GM12878 (cell line): ENCODE results near the gene KIF5C. TPM values are rescaled to one million over a fixed set of nuclear protein-coding genes. Genes with fewer than 3 reads are reported as not detected.

Experiments used
- ATAC-seq: fragments of 200-7000 bp; cut with Tn5 transposase; 3 replicates; pipeline ENCODE4 v1.9.1; 2020; ENCODE audit warnings: mild to moderate bottlenecking, moderate library complexity
- BruUV-seq: library from RNA; stranded (reverse); fragments of 400-500 nt; replicated peaks from 2 replicates; lab custom pipeline; 2021; lab: Mats Ljungman, UMichigan
- CTCF ChIA-PET: fragments of 300-600 bp; sonication (Branson Sonifier 250); formaldehyde crosslinking; extraction: SDS; loops from one replicate; lab custom pipeline; 2021; ENCODE audit warnings: inconsistent platforms; lab: Yijun Ruan, JAX
- POLR2A ChIA-PET: fragments of 350-600 bp; formaldehyde crosslinking; extraction: SDS; loops from one replicate; lab custom pipeline; 2021; ENCODE audit warnings: inconsistent platforms; lab: Charles Lee
- RAD21 ChIA-PET: fragments of 300-600 bp; sonication (Branson Sonifier 250); formaldehyde crosslinking; loops from one replicate; lab custom pipeline; 2023; ENCODE audit warnings: antibody characterized with exemption; ENCODE audit not compliant: unreplicated experiment; lab: Charles Lee
- SMC1A ChIA-PET: fragments of 300-600 bp; sonication (Branson Sonifier 250); formaldehyde crosslinking; loops from one replicate; lab custom pipeline; 2023; ENCODE audit not compliant: unreplicated experiment, uncharacterized antibody; lab: Charles Lee
- DNase-seq: peaks from one replicate; pipeline ENCODE4 v3.0.0-alpha.2; 2011; ENCODE audit warnings: low read depth, low spot score
- FAIRE-seq: peaks from 3 replicates; lab custom pipeline; 2011; peaks lifted over from hg19 to GRCh38; lab: Jason Lieb, UNC
- H2AFZ ChIP-seq: 2 replicates; pipeline ENCODE4 v1.6.0; 2011; ENCODE audit warnings: low read depth, low read length, control low read depth; ENCODE audit not compliant: control insufficient read depth
- H3K27ac ChIP-seq: 2 replicates; pipeline ENCODE4 v1.5.1; 2011; ENCODE audit warnings: control low read depth; ENCODE audit not compliant: control insufficient read depth, insufficient read depth
- H3K27me3 ChIP-seq, 2 experiments: replicated peaks in 1 of 2; 2 replicates each; pipeline versions ENCODE4 v1.6.0 to v1.6.1; 2011; ENCODE audit warnings: low read length in 1 of 2; ENCODE audit not compliant: control insufficient read depth in 2 of 2, insufficient read depth in 2 of 2
- H3K36me3 ChIP-seq, 2 experiments: 2 replicates each; pipeline ENCODE4 v1.5.1; 2011; ENCODE audit warnings: low read length in 1 of 2; ENCODE audit not compliant: control insufficient read depth in 2 of 2, insufficient read depth in 2 of 2
- H3K4me1 ChIP-seq: 2 replicates; pipeline ENCODE4 v1.6.1; 2011; ENCODE audit warnings: mild to moderate bottlenecking, low read length, moderate library complexity, mixed read lengths; ENCODE audit not compliant: control insufficient read depth, insufficient read depth
- H3K4me2 ChIP-seq: 2 replicates; pipeline ENCODE4 v1.6.0; 2011; ENCODE audit warnings: control low read depth; ENCODE audit not compliant: control insufficient read depth, insufficient read depth
- H3K4me3 ChIP-seq: fragments of 200-600 bp; sonication (generic); 2 replicates; pipeline ENCODE4 v1.5.1; 2016
- H3K79me2 ChIP-seq: 2 replicates; pipeline ENCODE4 v1.6.0; 2011; ENCODE audit warnings: low read length; ENCODE audit not compliant: control insufficient read depth, insufficient read depth
- H3K9ac ChIP-seq: 2 replicates; pipeline ENCODE4 v1.8.0; 2011; ENCODE audit warnings: low read length, control low read depth, mixed read lengths; ENCODE audit not compliant: control insufficient read depth, insufficient read depth
- H3K9me3 ChIP-seq: replicated peaks from 3 replicates; pipeline ENCODE4 v1.5.1; 2011; ENCODE audit warnings: mild to moderate bottlenecking, low read length; ENCODE audit not compliant: control insufficient read depth, insufficient read depth
- H4K20me1 ChIP-seq: 2 replicates; pipeline ENCODE4 v1.6.0; 2011; ENCODE audit not compliant: control insufficient read depth, insufficient read depth
- CREM ChIP-seq: IDR thresholded peaks from 2 replicates; pipeline ENCODE4 v1.6.1; 2014; ENCODE audit warnings: antibody characterized with exemption, low read depth
- EP300 ChIP-seq, 2 experiments: fragments of 150-350 bp in 1 of 2; IDR thresholded peaks; 2 replicates each; pipeline ENCODE4 v1.6.1; 2011 to 2012; ENCODE audit warnings: low read depth in 2 of 2, low read length in 2 of 2, borderline replicate concordance in 1 of 2, improper control_type of control experiment in 1 of 2, inconsistent platforms in 1 of 2; ENCODE audit not compliant: control insufficient read depth in 1 of 2
- NFXL1 ChIP-seq: fragments of 450-650 bp; IDR thresholded peaks from 2 replicates; pipeline ENCODE4 v1.6.1; 2017; ENCODE audit warnings: antibody characterized with exemption, mild to moderate bottlenecking, borderline replicate concordance
- NRF1 ChIP-seq: conservative IDR thresholded peaks from 2 replicates; pipeline ENCODE4 v1.6.1; 2011; ENCODE audit warnings: mild to moderate bottlenecking, low read depth, low read length, improper control_type of control experiment
- POLR2AphosphoS2 ChIP-seq: IDR thresholded peaks from 2 replicates; pipeline ENCODE4 v1.6.1; 2011; ENCODE audit warnings: low read depth, mild to moderate bottlenecking, low read length, improper control_type of control experiment, moderate library complexity
- SIN3A ChIP-seq: IDR thresholded peaks from 2 replicates; pipeline ENCODE4 v1.6.1; 2012; ENCODE audit warnings: low read depth, low read length, improper control_type of control experiment
- WGBS: methylation state at CpG from one replicate; pipeline ENCODE4 v1.1.6; 2016; ENCODE audit warnings: low lambda C conversion rate; ENCODE audit not compliant: insufficient replicate concordance, insufficient coverage; ENCODE audit errors: missing lambda C conversion rate; 5-methylcytosine and 5-hydroxymethylcytosine counted together
- in situ Hi-C: fragments of 300-500 bp; cut with MboI; formaldehyde crosslinking; loops from 9 replicates; pipeline ENCODE4 v1.14.3; 2018; ENCODE audit warnings: mixed read lengths
- intact Hi-C: fragments of 100-400 bp; cut with micrococcal nuclease; formaldehyde crosslinking; loops from one replicate; pipeline ENCODE4 v1.14.2; 2022; ENCODE audit not compliant: unreplicated experiment
- polyA plus RNA-seq, 11 experiments: library from polyadenylated mRNA; depleted of rRNA in 4 of 11; unstranded in 6 of 11; stranded (reverse) in 5 of 11; fragments of >200 nt; fragmentation: Nextera tagmentation in 4 of 11; fragmentation: Illumina TruSeq in 1 of 11; extraction: Ambion mirVana in 4 of 11; extraction: Trizol in 1 of 11; gene quantifications; 1 replicate in 1 of 11; 2 replicates in 10 of 11; pipeline versions ENCODE4 v1.2.1 to v1.2.3, GENCODE V29; 2011 to 2016; ENCODE audit warnings: inconsistent platforms in 2 of 11, missing spikeins in 2 of 11, low read depth in 1 of 11
- total RNA-seq, 4 experiments: library from RNA; depleted of rRNA in 3 of 4; stranded (reverse); fragments of >200 nt in 3 of 4; fragmentation: Illumina TruSeq in 1 of 4; extraction: Trizol in 1 of 4; gene quantifications; 2 replicates each; pipeline versions ENCODE4 v1.2.1 to v1.2.3, GENCODE V29; 2013 to 2021
- TF ChIP-seq, protein P1 (sequence below): IDR thresholded peaks from 2 replicates; pipeline ENCODE4 v1.6.1; 2012; ENCODE audit warnings: low read depth, low read length, improper control_type of control experiment
- TF ChIP-seq, protein P2 (sequence below): IDR thresholded peaks from 2 replicates; pipeline ENCODE4 v1.6.1; 2011; ENCODE audit warnings: low read depth, low read length, improper control_type of control experiment, borderline replicate concordance
- TF ChIP-seq, protein P3 (sequence below): fragments of 450-650 bp; IDR thresholded peaks from 2 replicates; pipeline ENCODE4 v1.6.1; 2014; ENCODE audit warnings: mild to moderate bottlenecking

KIF5C gene
- total and polyA plus RNA-seq, 10 of the 15 experiments (the other 5 are each of a cell fraction or from before 2014, with no cell fraction given), result 0.08 to 0.49 (median 0.24) TPM

DNA sequence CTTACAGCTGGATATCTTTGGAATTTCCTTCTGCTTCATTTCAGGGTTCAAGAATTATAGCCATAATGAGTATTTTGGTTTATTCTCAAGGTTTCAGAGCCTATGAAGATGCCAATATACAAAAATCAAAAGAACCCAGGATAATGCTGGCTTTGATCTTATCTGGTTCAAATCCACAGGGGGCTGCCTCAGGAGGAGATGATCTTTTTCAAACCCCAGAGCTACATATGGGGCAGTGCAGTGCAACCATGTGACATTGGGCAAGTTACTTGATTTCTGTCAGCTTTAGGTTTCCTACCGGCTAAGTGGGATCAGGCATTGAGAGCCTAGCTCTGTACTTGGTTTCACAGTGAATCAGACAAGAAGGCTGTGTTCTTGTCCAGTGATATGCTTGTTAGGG, 140.5 kb downstream of the KIF5C start:
- no peak overlapping the region for H3K27ac ChIP-seq
- ATAC-seq (no peak), FAIRE-seq (no peak), DNase-seq (no peak)
- ChIA-PET POLR2A (no interaction called here), RAD21 (interaction anchor here (1.2 to 7.4 kb wide), 3 partner anchors 15 to 547 kb away, joined by 4 to 107 read pairs (median 50); no protein-coding TSS in a partner anchor), SMC1A (interaction anchor here (0.6 to 14.0 kb wide), 4 partner anchors 19 to 546 kb away, joined by 3 to 327 read pairs (median 6); partner anchors contain the start of gene LYPD6B), CTCF (interaction anchor here (1.1 to 18.7 kb wide), 5 partner anchors 18 to 547 kb away, joined by 4 to 508 read pairs (median 35); partner anchors contain the start of gene LYPD6B)
- in situ Hi-C loops (loop anchor here (5.0 kb wide), 2 partner anchors 297 to 547 kb away; no protein-coding TSS in a partner anchor), intact Hi-C loops (loop anchor here (5.0 kb wide), 2 partner anchors 72 to 437 kb away; no protein-coding TSS in a partner anchor)
- no peaks in the 10 kb centered on the region for H4K20me1 ChIP-seq
- TF ChIP-seq NRF1 (no peak), POLR2AphosphoS2 (no peak), NFXL1 (no peak), CREM (no peak), SIN3A (no peak), EP300 (IDR thresholded peaks at IDR 0.05; ENCODE audit: borderline replicate concordance in 1 of 2, control insufficient read depth in 1 of 2, low read depth in 2 of 2, low read length in 2 of 2) (no peak)
- TF ChIP-seq, protein P1, sequence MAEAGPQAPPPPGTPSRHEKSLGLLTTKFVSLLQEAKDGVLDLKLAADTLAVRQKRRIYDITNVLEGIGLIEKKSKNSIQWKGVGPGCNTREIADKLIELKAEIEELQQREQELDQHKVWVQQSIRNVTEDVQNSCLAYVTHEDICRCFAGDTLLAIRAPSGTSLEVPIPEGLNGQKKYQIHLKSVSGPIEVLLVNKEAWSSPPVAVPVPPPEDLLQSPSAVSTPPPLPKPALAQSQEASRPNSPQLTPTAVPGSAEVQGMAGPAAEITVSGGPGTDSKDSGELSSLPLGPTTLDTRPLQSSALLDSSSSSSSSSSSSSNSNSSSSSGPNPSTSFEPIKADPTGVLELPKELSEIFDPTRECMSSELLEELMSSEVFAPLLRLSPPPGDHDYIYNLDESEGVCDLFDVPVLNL, result no peak
- TF ChIP-seq, protein P2, sequence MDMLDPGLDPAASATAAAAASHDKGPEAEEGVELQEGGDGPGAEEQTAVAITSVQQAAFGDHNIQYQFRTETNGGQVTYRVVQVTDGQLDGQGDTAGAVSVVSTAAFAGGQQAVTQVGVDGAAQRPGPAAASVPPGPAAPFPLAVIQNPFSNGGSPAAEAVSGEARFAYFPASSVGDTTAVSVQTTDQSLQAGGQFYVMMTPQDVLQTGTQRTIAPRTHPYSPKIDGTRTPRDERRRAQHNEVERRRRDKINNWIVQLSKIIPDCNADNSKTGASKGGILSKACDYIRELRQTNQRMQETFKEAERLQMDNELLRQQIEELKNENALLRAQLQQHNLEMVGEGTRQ, result no peak
- TF ChIP-seq, protein P3, sequence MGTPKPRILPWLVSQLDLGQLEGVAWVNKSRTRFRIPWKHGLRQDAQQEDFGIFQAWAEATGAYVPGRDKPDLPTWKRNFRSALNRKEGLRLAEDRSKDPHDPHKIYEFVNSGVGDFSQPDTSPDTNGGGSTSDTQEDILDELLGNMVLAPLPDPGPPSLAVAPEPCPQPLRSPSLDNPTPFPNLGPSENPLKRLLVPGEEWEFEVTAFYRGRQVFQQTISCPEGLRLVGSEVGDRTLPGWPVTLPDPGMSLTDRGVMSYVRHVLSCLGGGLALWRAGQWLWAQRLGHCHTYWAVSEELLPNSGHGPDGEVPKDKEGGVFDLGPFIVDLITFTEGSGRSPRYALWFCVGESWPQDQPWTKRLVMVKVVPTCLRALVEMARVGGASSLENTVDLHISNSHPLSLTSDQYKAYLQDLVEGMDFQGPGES, result no peak
- BruUV-seq, result no TSS peak
- no peaks in the 10 kb centered on the region for H3K27me3 ChIP-seq
- H3K4me2 ChIP-seq, result no peak overlapping the region
- no peaks in the 10 kb centered on the region for H3K36me3 ChIP-seq
- no peaks in the 10 kb centered on the region for H3K9me3 ChIP-seq
- WGBS, result 56% methylated on average over 1 of the region's 1 CpG
- no peak overlapping the region for H3K4me3 ChIP-seq
- peaks cover 24% of the 10 kb centered on the region for H3K4me1 ChIP-seq
- H3K9ac ChIP-seq, result no peak overlapping the region
- H2AFZ ChIP-seq, result no peak overlapping the region
- H3K79me2 ChIP-seq, result no peaks in the 10 kb centered on the region
